Measurements from ENCODE around the gene FBXL13. TPM values are rescaled to one million over a fixed set of nuclear protein-coding genes. Genes with fewer than 3 reads are reported as not detected.
"Not testable (repeated sequence)": the region's sequence is repeated elsewhere in the genome, so short reads cannot be mapped to it uniquely, and the experiment has no call there.

The FBXL13 gene
- 1 to 10 TPM; 1.3 to 1.4 TPM for total RNA-seq
- total RNA-seq, result 0.58 to 1.6 reads per million in 2 donors

DNA sequence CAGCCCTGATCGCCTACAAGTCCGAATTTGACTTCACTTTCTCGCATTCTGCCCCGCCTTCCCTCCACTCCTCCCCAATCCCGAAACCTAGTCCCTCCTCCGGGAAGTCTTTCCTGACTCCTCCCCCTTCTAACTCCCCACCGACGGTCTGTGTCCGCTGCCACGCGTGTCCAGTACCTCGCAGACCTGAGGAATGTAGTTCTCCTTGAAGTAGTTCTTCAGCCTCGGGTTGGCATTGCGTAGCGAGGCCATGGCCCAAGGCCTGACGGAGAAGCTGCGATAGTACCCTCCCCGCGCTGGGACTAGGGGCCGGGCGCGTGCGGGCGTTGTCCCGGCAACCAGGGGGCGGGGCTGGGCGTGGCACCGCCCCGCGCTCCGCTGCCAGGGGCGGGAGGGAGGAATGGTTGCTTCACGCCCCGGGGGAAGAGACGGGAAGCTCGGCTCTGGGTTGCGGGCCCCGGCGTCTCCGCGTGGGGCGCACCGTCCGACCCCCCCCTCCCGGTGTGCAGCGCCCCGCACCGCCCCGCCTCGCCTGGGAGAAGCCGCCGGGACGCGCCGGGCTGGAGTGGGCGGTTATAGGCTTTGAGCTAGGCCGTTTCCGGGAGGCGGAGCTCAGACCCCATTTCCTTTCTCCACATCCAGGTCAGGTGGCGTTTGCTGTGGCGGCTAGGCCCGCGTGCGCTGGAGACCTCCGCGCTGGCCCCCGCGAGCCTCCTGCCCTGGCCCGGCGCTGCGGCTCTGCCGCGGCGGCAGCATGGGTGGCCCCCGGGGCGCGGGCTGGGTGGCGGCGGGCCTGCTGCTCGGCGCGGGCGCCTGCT, at the start of gene FBXL13, which contains the start of gene ARMC10:
FBXL13 (minus strand) TSS at position 278 of the 818 bp plus-strand sequence.
ARMC10 (plus strand) TSS at position 622 of the 818 bp plus-strand sequence; CDS start at position 755, 133 bp downstream.
- DNase-seq (peak; percentile 87 to 91 (median 88)), ATAC-seq (peak; percentile 88)
- Mint-ChIP-seq H3K4me1 (peaks cover 20% of the 10 kb centered on the region), H3K4me3 (peak within 1 kb of the TSS; percentile 95), H3K27me3 (no peaks in the 10 kb centered on the region), H3K27ac (peak within 1 kb of the TSS; percentile 94), H3K36me3 (ENCODE audit: low read depth) (no peaks in the 10 kb centered on the region)
- no peaks in the 10 kb centered on the region for H3K9me3 ChIP-seq (ENCODE audit: control insufficient read depth, low read length, poor library complexity, severe bottlenecking)

DNA sequence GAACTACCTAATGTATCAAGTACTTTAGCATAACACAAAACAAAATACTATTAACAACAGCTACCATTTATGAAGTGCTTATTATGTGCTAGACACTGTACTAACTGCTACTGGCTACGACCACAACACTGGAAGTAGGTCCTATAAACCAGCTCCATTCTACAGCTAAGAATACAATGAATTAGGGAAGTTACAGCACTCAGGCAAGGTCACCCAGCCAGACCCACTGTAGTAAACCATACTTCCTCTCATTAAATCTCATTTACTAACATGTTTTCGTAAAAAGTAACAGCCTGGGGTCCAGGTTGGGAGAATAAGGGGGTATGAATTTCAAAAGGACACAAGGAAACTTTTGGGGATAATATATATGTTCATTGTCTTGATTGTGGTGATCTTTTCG, 48.9 kb upstream of the FBXL13 start:
- Mint-ChIP-seq H3K4me1 (peaks cover 18% of the 10 kb centered on the region), H3K27ac (peak overlapping the region; percentile 78), H3K27me3 (no peaks in the 10 kb centered on the region), H3K4me3 (no peak overlapping the region), H3K36me3 (ENCODE audit: low read depth) (peaks cover 25% of the 10 kb centered on the region)
- H3K9me3 ChIP-seq (ENCODE audit: control insufficient read depth, low read length, poor library complexity, severe bottlenecking), result no peaks in the 10 kb centered on the region
- DNase-seq (no peak), ATAC-seq (no peak)

DNA sequence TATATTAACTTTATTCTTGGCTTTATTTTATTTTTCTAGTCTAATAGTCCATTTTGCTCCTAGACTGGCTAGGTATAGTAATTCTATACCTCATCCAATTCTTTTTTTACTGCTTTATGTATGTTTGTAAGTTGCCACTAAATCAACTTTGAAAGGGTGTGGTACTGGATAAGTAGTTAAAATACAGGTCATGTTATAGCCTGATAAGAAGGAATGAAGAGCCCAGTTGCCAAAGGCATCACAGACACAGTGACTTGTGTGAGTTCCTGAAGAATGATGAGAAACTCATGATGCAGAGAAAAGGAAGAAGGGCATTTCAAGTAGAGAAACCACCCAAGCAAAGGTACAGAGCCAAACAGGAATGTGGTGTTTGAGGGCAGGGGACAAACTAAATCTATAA, 47.0 kb upstream of the FBXL13 start:
- Mint-ChIP-seq H3K27me3 (no peaks in the 10 kb centered on the region), H3K27ac (peak overlapping the region; percentile 48), H3K4me1 (peaks cover 8% of the 10 kb centered on the region), H3K36me3 (ENCODE audit: low read depth) (peaks cover 16% of the 10 kb centered on the region), H3K4me3 (no peak overlapping the region)
- DNase-seq (no peak), ATAC-seq (no peak)
- no peaks in the 10 kb centered on the region for H3K9me3 ChIP-seq (ENCODE audit: control insufficient read depth, low read length, poor library complexity, severe bottlenecking)

DNA sequence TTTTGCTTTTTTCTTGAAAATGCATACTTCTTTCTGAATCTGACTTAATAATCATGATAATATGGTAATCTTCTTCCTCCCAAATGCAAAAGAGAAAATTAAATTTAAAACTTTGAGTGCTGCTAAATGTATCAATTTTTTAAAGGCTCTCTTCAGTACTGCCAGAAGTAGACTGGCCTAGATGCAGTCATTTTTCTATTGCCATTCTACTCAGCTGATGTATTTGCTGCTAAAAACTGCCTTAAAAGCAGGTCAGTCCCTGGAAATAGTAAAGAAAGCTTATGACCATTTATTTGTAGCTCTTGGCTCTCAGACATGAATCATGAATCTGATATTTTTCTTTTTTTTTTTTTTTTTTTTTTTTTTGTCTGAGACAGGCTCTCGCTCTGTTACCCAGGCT, 45.8 kb upstream of the FBXL13 start:
- peaks cover 8% of the 10 kb centered on the region for H3K4me1 Mint-ChIP-seq
- ATAC-seq, result no peak
- no peak overlapping the region for H3K27ac Mint-ChIP-seq
- peaks cover 16% of the 10 kb centered on the region for H3K36me3 Mint-ChIP-seq (ENCODE audit: low read depth)
- DNase-seq, result no peak
- no peaks in the 10 kb centered on the region for H3K27me3 Mint-ChIP-seq
- no peaks in the 10 kb centered on the region for H3K9me3 ChIP-seq (ENCODE audit: control insufficient read depth, low read length, poor library complexity, severe bottlenecking)
- H3K4me3 Mint-ChIP-seq, result no peak overlapping the region

DNA sequence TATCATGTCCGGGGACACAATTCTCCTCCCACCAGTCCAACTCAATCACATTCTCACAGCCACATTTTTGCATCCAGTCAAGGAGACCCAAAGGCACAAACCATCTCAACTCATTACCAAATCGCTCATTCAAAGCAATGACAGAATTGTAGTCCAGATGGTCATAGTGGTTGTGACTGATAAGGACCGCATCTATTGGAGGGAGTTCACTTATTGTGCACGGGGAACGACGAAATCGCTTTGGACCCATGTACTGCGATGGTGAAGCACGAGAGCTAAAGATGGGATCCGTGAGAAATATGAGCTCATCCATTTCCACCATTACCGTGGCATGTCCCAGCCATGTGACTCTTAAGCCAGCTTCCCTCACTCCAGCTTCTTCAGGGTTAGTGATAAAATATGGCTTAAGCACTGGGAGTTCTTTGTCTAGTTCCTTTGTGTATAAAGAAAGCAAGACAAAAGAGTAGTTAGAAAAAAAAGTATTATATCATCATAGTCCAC, 45.2 kb upstream of the FBXL13 start:
- peaks cover 8% of the 10 kb centered on the region for H3K4me1 Mint-ChIP-seq
- no peak for ATAC-seq
- H3K27ac Mint-ChIP-seq, result no peak overlapping the region
- H3K36me3 Mint-ChIP-seq (ENCODE audit: low read depth), result peaks cover 16% of the 10 kb centered on the region
- no peak overlapping the region for H3K4me3 Mint-ChIP-seq
- no peak for DNase-seq
- no peaks in the 10 kb centered on the region for H3K27me3 Mint-ChIP-seq
- no peaks in the 10 kb centered on the region for H3K9me3 ChIP-seq (ENCODE audit: control insufficient read depth, low read length, poor library complexity, severe bottlenecking)

DNA sequence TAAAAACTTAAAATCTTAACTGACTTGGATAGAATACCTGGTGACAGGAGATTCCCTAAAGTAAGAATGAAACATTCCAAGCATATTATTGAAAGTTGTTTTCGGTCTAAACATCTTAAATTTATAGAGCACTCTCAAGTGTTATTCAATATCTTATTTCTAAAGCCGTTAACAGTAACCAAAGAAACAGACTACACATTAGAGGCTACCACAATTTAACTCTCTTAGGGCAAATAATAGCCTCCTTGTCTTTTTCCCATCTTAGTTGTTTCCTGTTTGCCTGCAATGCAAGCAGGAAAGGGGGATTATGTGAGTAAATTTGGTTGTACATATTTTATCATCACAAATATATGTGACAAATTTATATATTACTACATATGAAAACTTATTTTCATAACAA, 42.9 kb upstream of the FBXL13 start:
- no peak for DNase-seq
- no peak overlapping the region for H3K27ac Mint-ChIP-seq
- H3K9me3 ChIP-seq (ENCODE audit: control insufficient read depth, low read length, poor library complexity, severe bottlenecking), result no peaks in the 10 kb centered on the region
- peaks cover 13% of the 10 kb centered on the region for H3K36me3 Mint-ChIP-seq (ENCODE audit: low read depth)
- H3K27me3 Mint-ChIP-seq, result no peaks in the 10 kb centered on the region
- H3K4me3 Mint-ChIP-seq, result no peak overlapping the region
- ATAC-seq, result no peak
- peaks cover 6% of the 10 kb centered on the region for H3K4me1 Mint-ChIP-seq

DNA sequence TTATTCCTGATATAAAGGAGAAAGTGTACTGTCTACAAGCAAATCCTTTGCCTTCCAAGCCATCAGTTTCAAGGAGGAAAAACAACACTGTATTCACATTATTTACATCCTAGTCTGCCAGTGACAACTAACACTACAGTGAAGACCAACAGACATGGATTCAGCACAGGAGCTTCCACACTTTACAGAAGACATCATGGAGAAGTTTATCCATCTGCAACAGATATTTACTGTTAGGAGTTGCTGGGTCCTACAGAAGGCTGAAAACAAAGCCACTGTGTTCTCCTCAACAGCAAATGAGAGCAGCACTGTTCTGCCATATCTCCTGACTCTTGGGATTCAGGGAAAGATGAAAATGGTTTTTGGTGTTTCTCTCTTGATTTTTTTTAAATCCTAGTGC, 42.4 kb upstream of the FBXL13 start:
- ATAC-seq (no peak), DNase-seq (no peak)
- H3K4me1 Mint-ChIP-seq, result peaks cover 4% of the 10 kb centered on the region
- no peak overlapping the region for H3K4me3 Mint-ChIP-seq
- peaks cover 9% of the 10 kb centered on the region for H3K36me3 Mint-ChIP-seq (ENCODE audit: low read depth)
- no peaks in the 10 kb centered on the region for H3K9me3 ChIP-seq (ENCODE audit: control insufficient read depth, low read length, poor library complexity, severe bottlenecking)
- no peak overlapping the region for H3K27ac Mint-ChIP-seq
- H3K27me3 Mint-ChIP-seq, result no peaks in the 10 kb centered on the region

DNA sequence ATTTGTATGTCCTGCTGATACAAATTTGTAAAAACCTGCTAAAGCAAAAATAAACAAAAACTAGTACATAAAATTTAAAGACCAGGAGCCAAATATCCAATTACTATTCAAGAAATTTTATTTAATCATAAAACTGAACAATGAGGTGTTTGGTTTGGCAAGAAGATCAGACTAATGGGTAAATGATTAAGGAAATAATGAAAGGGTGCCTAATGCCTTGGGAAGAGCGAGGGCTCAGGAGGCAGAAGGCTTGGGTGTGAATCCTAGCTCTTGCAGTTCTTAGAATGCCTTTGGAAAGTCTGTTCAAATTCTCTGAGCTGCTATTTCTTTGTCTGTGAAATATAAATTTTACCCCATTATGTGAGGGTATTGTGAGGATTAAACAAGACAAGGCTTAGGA, 41.9 kb upstream of the FBXL13 start:
- Mint-ChIP-seq H3K27ac (no peak overlapping the region), H3K4me3 (no peak overlapping the region), H3K4me1 (peaks cover under 1% of the 10 kb centered on the region), H3K36me3 (ENCODE audit: low read depth) (peaks cover 5% of the 10 kb centered on the region), H3K27me3 (no peaks in the 10 kb centered on the region)
- ATAC-seq (no peak), DNase-seq (no peak)
- no peaks in the 10 kb centered on the region for H3K9me3 ChIP-seq (ENCODE audit: control insufficient read depth, low read length, poor library complexity, severe bottlenecking)

DNA sequence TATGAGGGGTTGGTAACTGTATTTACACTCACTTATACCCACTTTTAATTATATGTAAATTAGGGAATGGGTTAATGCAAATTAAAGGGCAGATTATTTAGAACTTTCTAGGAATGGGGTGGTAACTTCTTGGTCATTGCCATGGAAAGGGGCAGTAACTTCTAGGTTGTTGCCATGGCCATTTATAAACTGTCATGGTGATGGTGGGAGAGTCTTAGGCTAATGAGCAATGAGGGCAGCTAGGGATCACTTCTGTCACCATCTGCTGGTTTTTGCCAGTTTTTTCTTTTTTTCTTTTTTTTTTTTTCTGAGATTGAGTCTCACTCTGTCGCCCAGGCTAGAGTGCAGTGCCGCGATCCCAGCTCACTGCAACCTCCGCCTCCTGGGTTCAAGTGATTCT, 41.2 kb upstream of the FBXL13 start:
- ATAC-seq, result no peak
- no peaks in the 10 kb centered on the region for H3K9me3 ChIP-seq (ENCODE audit: control insufficient read depth, low read length, poor library complexity, severe bottlenecking)
- Mint-ChIP-seq H3K27me3 (no peaks in the 10 kb centered on the region), H3K27ac (no peak overlapping the region), H3K36me3 (ENCODE audit: low read depth) (peaks cover 5% of the 10 kb centered on the region), H3K4me1 (no peaks in the 10 kb centered on the region), H3K4me3 (no peak overlapping the region)
- DNase-seq, result no peak

DNA sequence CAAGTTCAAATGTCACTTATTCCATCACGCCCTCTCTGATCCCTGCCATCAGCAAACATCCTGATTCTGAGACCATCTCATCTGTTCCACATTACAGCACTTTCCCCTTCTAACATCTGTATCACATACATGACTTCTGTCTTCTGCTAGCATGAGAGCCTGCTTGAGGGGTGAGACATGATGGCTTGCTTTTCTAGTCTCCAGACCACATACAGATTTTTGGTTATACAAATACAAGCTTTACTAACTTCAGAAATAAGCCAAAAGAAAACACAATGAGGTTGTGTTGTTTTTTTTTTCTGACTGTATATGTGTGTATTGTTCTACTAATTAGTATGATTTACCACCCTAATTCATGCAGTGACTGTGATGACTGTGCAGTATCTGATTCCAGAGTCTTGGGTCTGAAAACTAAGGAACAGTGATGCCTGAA, 40.0 kb upstream of the FBXL13 start:
- no peak for ATAC-seq
- no peaks in the 10 kb centered on the region for H3K27me3 Mint-ChIP-seq
- peaks cover 4% of the 10 kb centered on the region for H3K36me3 Mint-ChIP-seq (ENCODE audit: low read depth)
- H3K4me1 Mint-ChIP-seq, result no peaks in the 10 kb centered on the region
- no peak for DNase-seq
- no peaks in the 10 kb centered on the region for H3K9me3 ChIP-seq (ENCODE audit: control insufficient read depth, low read length, poor library complexity, severe bottlenecking)
- no peak overlapping the region for H3K4me3 Mint-ChIP-seq
- no peak overlapping the region for H3K27ac Mint-ChIP-seq

DNA sequence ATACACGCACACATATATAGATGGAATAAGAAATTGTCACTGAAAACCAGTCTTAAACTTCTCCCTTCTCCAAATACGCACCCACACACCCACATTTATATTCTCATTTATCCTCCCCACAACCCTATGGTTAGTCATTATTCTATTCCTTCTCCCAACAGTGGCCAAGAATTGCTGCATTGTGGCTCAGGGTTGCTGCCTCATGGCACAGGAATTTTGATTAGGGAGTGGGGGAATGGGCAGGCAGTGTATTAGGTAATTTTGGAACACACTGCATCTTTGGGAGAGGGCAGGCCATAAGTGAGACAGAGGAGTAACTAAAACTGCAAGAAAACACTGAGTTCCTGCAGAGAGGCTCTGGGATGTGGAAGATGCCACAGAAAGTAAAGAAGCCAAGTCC, 38.6 kb upstream of the FBXL13 start:
- no peaks in the 10 kb centered on the region for H3K27me3 Mint-ChIP-seq
- H3K27ac Mint-ChIP-seq, result no peak overlapping the region
- H3K4me1 Mint-ChIP-seq, result no peaks in the 10 kb centered on the region
- no peak overlapping the region for H3K4me3 Mint-ChIP-seq
- ATAC-seq, result no peak
- H3K9me3 ChIP-seq (ENCODE audit: control insufficient read depth, low read length, poor library complexity, severe bottlenecking), result no peaks in the 10 kb centered on the region
- DNase-seq, result no peak
- H3K36me3 Mint-ChIP-seq (ENCODE audit: low read depth), result peaks cover 9% of the 10 kb centered on the region

DNA sequence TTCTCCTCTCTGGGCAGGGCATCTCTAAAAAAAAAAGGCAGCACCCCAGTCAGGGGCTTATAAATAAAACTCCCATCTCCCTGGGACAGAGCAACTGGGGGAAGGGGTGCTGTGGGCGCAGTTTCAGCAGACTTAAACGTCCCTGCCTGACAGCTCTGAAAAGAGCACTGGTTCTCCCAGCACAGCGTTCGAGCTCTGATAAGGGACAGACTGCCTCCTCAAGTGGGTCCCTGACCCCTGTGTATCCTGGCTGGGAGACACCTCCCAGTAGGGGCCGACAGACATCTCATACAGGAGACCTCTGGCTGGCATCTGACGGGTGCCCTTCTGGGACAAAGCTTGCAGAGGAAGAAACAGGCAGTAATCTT, 32.1 kb upstream of the FBXL13 start:
- ATAC-seq; H3K27ac Mint-ChIP-seq; H3K27me3 Mint-ChIP-seq; H3K9me3 ChIP-seq (ENCODE audit: control insufficient read depth, low read length, poor library complexity, severe bottlenecking); H3K4me1 Mint-ChIP-seq; H3K4me3 Mint-ChIP-seq; DNase-seq: not testable (repeated sequence)
- peaks cover 12% of the 10 kb centered on the region for H3K36me3 Mint-ChIP-seq (ENCODE audit: low read depth)

DNA sequence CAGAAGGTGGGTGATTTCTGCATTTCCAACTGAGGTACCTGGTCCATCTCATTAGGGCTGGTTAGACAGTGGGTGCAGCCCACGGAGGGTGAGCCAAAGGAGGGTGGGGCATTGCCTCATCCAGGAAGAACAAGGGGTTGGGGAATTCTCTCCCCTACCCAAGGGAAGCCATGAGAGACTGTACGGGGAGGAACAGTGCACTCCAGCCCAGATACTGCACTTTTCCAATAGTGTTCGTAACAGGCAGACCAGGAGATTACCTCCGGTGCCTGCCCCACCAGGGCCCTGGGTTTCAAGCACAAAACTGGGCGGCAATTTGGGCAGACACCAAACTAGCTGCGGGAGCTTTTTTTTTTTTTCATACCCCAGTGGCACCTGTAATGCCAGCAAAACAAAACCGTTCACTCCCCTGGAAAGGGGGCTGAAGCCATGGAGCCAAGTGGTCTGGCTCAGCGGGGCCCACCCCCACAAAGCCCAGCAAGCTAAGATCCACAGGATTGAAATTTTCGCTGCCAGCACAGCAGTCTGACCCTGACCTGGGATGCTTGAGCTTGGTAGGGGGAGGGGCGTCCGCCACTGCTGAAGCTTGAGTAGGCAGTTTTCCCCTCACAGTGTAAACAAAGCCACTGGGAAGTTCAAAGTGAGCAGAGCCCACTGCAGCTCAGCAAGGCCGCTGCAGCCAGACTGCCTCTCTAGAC, 31.6 kb upstream of the FBXL13 start:
- H3K36me3 Mint-ChIP-seq (ENCODE audit: low read depth), result peaks cover 12% of the 10 kb centered on the region
- ATAC-seq (no peak), DNase-seq (no peak)
- no peak overlapping the region for H3K4me3 Mint-ChIP-seq
- H3K9me3 ChIP-seq (ENCODE audit: control insufficient read depth, low read length, poor library complexity, severe bottlenecking), result no peaks in the 10 kb centered on the region
- peaks cover 2% of the 10 kb centered on the region for H3K4me1 Mint-ChIP-seq
- no peaks in the 10 kb centered on the region for H3K27me3 Mint-ChIP-seq
- H3K27ac Mint-ChIP-seq, result no peak overlapping the region
